GM12892 (cell line): ENCODE measurements around the gene CISTR.

Source experiments
- POLR2A ChIP-seq: IDR thresholded peaks from 2 replicates; pipeline ENCODE4 v1.6.1; 2011; ENCODE audit warnings: low read depth, low read length, control low read depth
- POLR2AphosphoS5 ChIP-seq: IDR thresholded peaks from 2 replicates; pipeline ENCODE4 v1.6.1; 2011; ENCODE audit warnings: low read depth, low read length, control low read depth
- TAF1 ChIP-seq: IDR thresholded peaks from 2 replicates; pipeline ENCODE4 v1.6.1; 2011; ENCODE audit warnings: low read depth, mild to moderate bottlenecking, control low read depth, low read length, borderline replicate concordance

DNA sequence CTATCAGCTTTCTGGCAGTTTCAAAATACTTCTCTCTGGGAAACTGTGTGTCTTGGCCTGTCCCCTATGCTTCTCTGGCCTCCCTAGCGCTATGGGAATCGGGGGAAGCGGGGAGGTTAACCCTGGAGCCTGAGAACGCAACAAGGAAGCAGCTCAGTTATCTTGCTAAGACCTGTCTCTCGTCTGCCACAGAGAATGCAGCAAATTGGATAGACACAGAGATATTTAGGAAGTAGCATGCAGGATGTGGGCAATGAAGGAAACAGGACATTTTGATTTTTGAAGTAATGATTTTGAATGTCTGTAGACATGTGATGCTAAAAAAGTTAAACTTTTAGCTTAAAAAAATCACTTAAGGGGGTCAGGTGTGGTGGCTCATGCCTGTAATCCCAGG lies 18.0 kb downstream of the CISTR start:
- TF ChIP-seq POLR2AphosphoS5, result no peak
- no peak for TF ChIP-seq TAF1
- TF ChIP-seq POLR2A, result no peak
